Natural killer cell treated with Interleukin-12 subunit alpha and Interleukin-12 subunit beta and Interleukin-15 and Interleukin-18, amount 100 ng/mL, for 72 hours (primary cell): ENCODE data around the gene NDUFB11. TPM values are rescaled to one million over a fixed set of nuclear protein-coding genes. Genes with fewer than 3 reads are reported as not detected.

Experiments used
- ATAC-seq, 2 donors: fragments of 150-1000 bp; cut with Tn5 transposase in 1 of 2; sonication (Bioruptor Pico), chemical (Tn5 transposase) in 1 of 2; 2 replicates each; pipeline ENCODE4 v1.10.0; 2021
- DNase-seq: peaks from one replicate; pipeline ENCODE4 v3.0.0; 2022; ENCODE audit warnings: low spot score
- H3K27ac Mint-ChIP-seq, 2 donors: 1 replicate in 1 of 2; 2 replicates in 1 of 2; pipeline ENCODE4 v1.8.0; 2022; ENCODE audit warnings: mixed read lengths in 2 of 2, mild to moderate bottlenecking in 1 of 2, moderate library complexity in 1 of 2
- H3K27me3 Mint-ChIP-seq, 2 donors: 1 replicate in 1 of 2; 2 replicates in 1 of 2; pipeline ENCODE4 v1.8.0; 2022; ENCODE audit warnings: mixed read lengths in 2 of 2
- H3K36me3 Mint-ChIP-seq: one replicate; pipeline ENCODE4 v1.8.0; 2022; ENCODE audit warnings: mixed read lengths
- H3K4me1 Mint-ChIP-seq, 2 donors: 1 replicate in 1 of 2; 2 replicates in 1 of 2; pipeline ENCODE4 v1.8.0; 2022; ENCODE audit warnings: low read depth in 2 of 2, mixed read lengths in 2 of 2, mild to moderate bottlenecking in 1 of 2
- H3K4me3 Mint-ChIP-seq: one replicate; pipeline ENCODE4 v1.8.0; 2022; ENCODE audit warnings: mixed read lengths
- H3K9me3 Mint-ChIP-seq: 2 replicates; pipeline ENCODE4 v1.8.0; 2022; ENCODE audit warnings: mixed read lengths
- total RNA-seq, 2 donors: library from RNA; stranded (reverse); gene quantifications; one replicate each; pipeline ENCODE4 v1.2.3, GENCODE V29; 2022

NDUFB11 gene
- total RNA-seq, 2 donors from 2014 or later, result 50.8 to 75.4 TPM

DNA sequence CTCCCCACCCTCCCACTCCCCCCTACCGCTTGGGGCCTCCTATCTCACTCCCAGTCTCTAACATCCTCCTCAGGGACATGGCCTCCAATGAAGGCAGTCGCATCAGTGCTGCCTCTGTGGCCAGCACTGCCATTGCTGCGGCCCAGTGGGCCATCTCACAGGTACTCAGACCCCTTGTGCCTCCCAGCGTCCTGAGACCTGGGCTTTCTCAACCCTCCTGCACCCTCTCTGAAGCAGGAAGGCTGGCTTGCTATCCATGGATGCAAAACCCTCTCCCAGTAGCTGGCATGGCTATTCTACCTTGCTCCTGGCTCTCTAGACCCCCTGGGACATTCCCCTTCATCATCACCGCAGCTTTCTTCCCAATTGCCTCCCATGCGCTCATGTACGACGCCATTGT, 35.8 kb upstream of the NDUFB11 start:
- Mint-ChIP-seq H3K4me3 (no peak overlapping the region), H3K36me3 (peaks cover 10% of the 10 kb centered on the region), H3K9me3 (no peaks in the 10 kb centered on the region), H3K27me3 (peaks cover 0 to 14% of the 10 kb centered on the region in 2 donors), H3K27ac (no peak overlapping the region), H3K4me1 (peaks cover 0 to 7% of the 10 kb centered on the region in 2 donors)
- ATAC-seq (no peak), DNase-seq (peak; percentile 37)

- Mint-ChIP-seq H3K9me3 (no peaks in the 10 kb centered on the region), H3K27me3 (peaks cover 0 to 14% of the 10 kb centered on the region in 2 donors), H3K27ac (no peak overlapping the region), H3K4me1 (peaks cover 0 to 7% of the 10 kb centered on the region in 2 donors), H3K4me3 (no peak overlapping the region), H3K36me3 (peaks cover 10% of the 10 kb centered on the region)
- no peak for ATAC-seq
- DNase-seq, result peak; percentile 32
These were observed 35.4 kb upstream of the NDUFB11 start for GRCh38 chrX:47179928-47180255.

GRCh38 chrX:47179221-47179927, 34.9 kb upstream of the NDUFB11 start:
- Mint-ChIP-seq H3K4me3 (no peak overlapping the region), H3K27me3 (peaks cover 0 to 11% of the 10 kb centered on the region in 2 donors), H3K4me1 (peaks cover 0 to 7% of the 10 kb centered on the region in 2 donors), H3K9me3 (no peaks in the 10 kb centered on the region), H3K36me3 (peaks cover 10% of the 10 kb centered on the region), H3K27ac (no peak overlapping the region)
- DNase-seq (peak; percentile 51), ATAC-seq (no peak)

GRCh38 chrX:47178337-47178736, 33.8 kb upstream of the NDUFB11 start:
- H3K4me3 Mint-ChIP-seq, result no peak overlapping the region

GRCh38 chrX:47177079-47177478, 32.6 kb upstream of the NDUFB11 start:
- H3K4me1 Mint-ChIP-seq, result peaks cover 0 to 7% of the 10 kb centered on the region in 2 donors
- H3K27ac Mint-ChIP-seq, result no peak overlapping the region
- ATAC-seq (no peak), DNase-seq (no peak)
- no peaks in the 10 kb centered on the region for H3K9me3 Mint-ChIP-seq
- peaks cover 6% of the 10 kb centered on the region for H3K36me3 Mint-ChIP-seq
- no peak overlapping the region for H3K4me3 Mint-ChIP-seq
- H3K27me3 Mint-ChIP-seq, result peaks cover 0 to 12% of the 10 kb centered on the region in 2 donors

More at GRCh38 chrX:47178337-47178736, 33.8 kb upstream of the NDUFB11 start:
- no peaks in the 10 kb centered on the region for H3K9me3 Mint-ChIP-seq
- DNase-seq, result peak; percentile 44
- ATAC-seq, result no peak
- no peak overlapping the region for H3K27ac Mint-ChIP-seq
- peaks cover 0 to 7% of the 10 kb centered on the region in 2 donors for H3K4me1 Mint-ChIP-seq
- H3K27me3 Mint-ChIP-seq, result peaks cover 0 to 11% of the 10 kb centered on the region in 2 donors
- peaks cover 10% of the 10 kb centered on the region for H3K36me3 Mint-ChIP-seq

DNA sequence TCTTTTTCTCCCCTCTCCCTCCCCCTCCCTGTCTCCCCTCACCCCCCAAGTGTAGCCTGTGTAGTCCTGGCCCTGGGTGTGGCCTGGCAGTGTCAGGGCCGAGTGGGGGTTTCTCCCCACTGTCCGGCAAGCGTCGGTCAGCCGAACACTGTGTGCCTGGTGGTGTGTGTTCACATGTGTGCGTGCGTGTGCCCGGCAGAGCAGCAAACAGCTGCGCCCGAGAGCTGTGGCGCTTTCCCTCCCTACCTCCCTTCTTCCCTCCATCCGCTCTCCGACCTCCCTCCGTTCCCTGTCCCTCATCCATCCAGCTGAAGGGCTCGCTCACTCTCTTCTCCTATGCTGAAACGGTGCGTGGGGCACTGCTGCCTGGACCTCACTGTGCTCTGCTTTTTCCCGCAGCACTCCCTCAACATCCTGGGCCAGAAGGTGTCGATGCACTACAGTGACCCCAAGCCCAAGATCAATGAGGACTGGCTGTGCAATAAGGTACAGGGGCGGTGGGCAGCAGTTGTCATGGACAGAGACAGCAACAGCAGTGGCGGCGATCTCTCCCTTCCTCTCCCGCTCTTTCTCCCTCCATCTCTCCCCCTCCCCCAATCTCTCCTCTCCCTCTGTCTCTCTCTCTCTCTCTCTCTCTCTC, 31.7 kb upstream of the NDUFB11 start:
- Mint-ChIP-seq H3K4me3 (no peak overlapping the region), H3K4me1 (peaks cover 0 to 11% of the 10 kb centered on the region in 2 donors), H3K27me3 (peaks cover 0 to 12% of the 10 kb centered on the region in 2 donors), H3K27ac (no peak overlapping the region), H3K36me3 (peaks cover 6% of the 10 kb centered on the region), H3K9me3 (no peaks in the 10 kb centered on the region)
- DNase-seq (peak; percentile 51), ATAC-seq (no peak)

- Mint-ChIP-seq H3K27ac (no peak overlapping the region), H3K27me3 (peaks cover 0 to 12% of the 10 kb centered on the region in 2 donors), H3K9me3 (no peaks in the 10 kb centered on the region), H3K4me3 (no peak overlapping the region), H3K36me3 (peaks cover 6% of the 10 kb centered on the region), H3K4me1 (peaks cover 0 to 11% of the 10 kb centered on the region in 2 donors)
- peak in 1 of 2 donors; percentile 11 for ATAC-seq
- DNase-seq, result peak; percentile 60
These were observed 31.1 kb upstream of the NDUFB11 start for GRCh38 chrX:47175588-47175980.

GRCh38 chrX:47174846-47175587, 30.5 kb upstream of the NDUFB11 start:
- Mint-ChIP-seq H3K9me3 (no peaks in the 10 kb centered on the region), H3K4me1 (peaks cover 0 to 11% of the 10 kb centered on the region in 2 donors), H3K36me3 (peaks cover 6% of the 10 kb centered on the region), H3K27ac (no peak overlapping the region), H3K4me3 (no peak overlapping the region), H3K27me3 (peaks cover 0 to 12% of the 10 kb centered on the region in 2 donors)
- ATAC-seq, result no peak
- DNase-seq, result peak; percentile 13

GRCh38 chrX:47174376-47174775, 29.9 kb upstream of the NDUFB11 start:
- ATAC-seq (no peak), DNase-seq (no peak)
- H3K4me3 Mint-ChIP-seq, result no peak overlapping the region
- peaks cover 0 to 12% of the 10 kb centered on the region in 2 donors for H3K27me3 Mint-ChIP-seq
- H3K9me3 Mint-ChIP-seq, result no peaks in the 10 kb centered on the region
- peaks cover 6% of the 10 kb centered on the region for H3K36me3 Mint-ChIP-seq
- peaks cover 0 to 11% of the 10 kb centered on the region in 2 donors for H3K4me1 Mint-ChIP-seq
- H3K27ac Mint-ChIP-seq, result no peak overlapping the region

- DNase-seq (no peak), ATAC-seq (no peak)
- Mint-ChIP-seq H3K27me3 (peaks cover 0 to 7% of the 10 kb centered on the region in 2 donors), H3K36me3 (peaks cover 6% of the 10 kb centered on the region), H3K27ac (no peak overlapping the region), H3K4me1 (peaks cover 4 to 8% of the 10 kb centered on the region in 2 donors), H3K9me3 (no peaks in the 10 kb centered on the region), H3K4me3 (no peak overlapping the region)
These were observed 28.7 kb upstream of the NDUFB11 start for GRCh38 chrX:47172971-47173792.

GRCh38 chrX:47172549-47172948, 28.0 kb upstream of the NDUFB11 start:
- H3K4me1 Mint-ChIP-seq, result peaks cover 4 to 5% of the 10 kb centered on the region in 2 donors
- no peaks in the 10 kb centered on the region for H3K9me3 Mint-ChIP-seq
- H3K4me3 Mint-ChIP-seq, result no peak overlapping the region
- peaks cover 0 to 7% of the 10 kb centered on the region in 2 donors for H3K27me3 Mint-ChIP-seq
- DNase-seq, result no peak
- no peak overlapping the region for H3K27ac Mint-ChIP-seq
- peaks cover 6% of the 10 kb centered on the region for H3K36me3 Mint-ChIP-seq
- ATAC-seq, result no peak

GRCh38 chrX:47171996-47172395, 27.5 kb upstream of the NDUFB11 start:
- DNase-seq, result no peak

More at GRCh38 chrX:47171996-47172395, 27.5 kb upstream of the NDUFB11 start:
- Mint-ChIP-seq H3K9me3 (no peaks in the 10 kb centered on the region), H3K27me3 (peaks cover 0 to 7% of the 10 kb centered on the region in 2 donors), H3K36me3 (peaks cover 6% of the 10 kb centered on the region), H3K4me3 (no peak overlapping the region), H3K27ac (no peak overlapping the region), H3K4me1 (peaks cover 4 to 5% of the 10 kb centered on the region in 2 donors)
- no peak for ATAC-seq
